ENCODE data around the gene ZC3H7A. TPM values are rescaled to one million over a fixed set of nuclear protein-coding genes. Genes with fewer than 3 reads are reported as not detected.

ZC3H7A gene
- total RNA-seq (2012; rRNA removed) (22.2 and 33.3 TPM in 2 replicates), polyA plus RNA-seq (2012; rRNA removed) (48.3 and 53.9 TPM in 2 replicates), Bru-seq, nascent RNA (percentile 92 among the genes with signal in this experiment), BruChase-seq, experiment 1, labeled RNA remaining after a 6-hour chase (percentile 92 among the genes with signal in this experiment), BruChase-seq, experiment 2, labeled RNA remaining after a 2-hour chase (percentile 90 among the genes with signal in this experiment)
- polyA plus RNA-seq (2012; cell fraction: cytosol; rRNA removed): 11.5 and 30.5 TPM in 2 replicates
- 11.4 and 92.1 TPM in 2 replicates for polyA plus RNA-seq (2012; cell fraction: nucleus; rRNA removed; ENCODE audit: low replicate concordance)
- long read RNA-seq, transcript ZC3H7A-201 (23 exons, 3,825 nt): major isoform, 34 of 69 reads
- long read RNA-seq, partial matches to known transcripts: 20 of 69 reads
- long read RNA-seq, other reads (novel, unspliced or antisense): 15 of 69 reads

GRCh38 chr16:11797166-11797956 is at the start of gene ZC3H7A:
Gene ZC3H7A (minus strand): TSS chr16:11797258. CDS start chr16:11782354, 14,904 bp downstream.
- peaks cover 3% of the 10 kb centered on the region for H3K36me3 ChIP-seq (ENCODE audit: control insufficient read depth, insufficient read depth, low read length)
- H3K14ac ChIP-seq (replicated peaks; ENCODE audit: low read depth, low read length): peak within 1 kb of the TSS; percentile 96
- CTCF ChIA-PET: interaction anchor here (0.6 to 1.6 kb wide), 12 partner anchors 10 to 258 kb away, joined by 3 to 12 read pairs (median 5); no protein-coding TSS in a partner anchor
- H3K4me2 ChIP-seq (ENCODE audit: low read depth, low read length): peak within 1 kb of the TSS; percentile 94
- peaks cover 20 to 79% of the 10 kb centered on the region in 2 experiments for H3K79me1 ChIP-seq (ENCODE audit: low read depth in 1 of 2, low read length in 2 of 2)
- H3K56ac ChIP-seq (ENCODE audit: extremely low read depth, insufficient read depth, low read length): peak within 1 kb of the TSS; percentile 83
- in situ Hi-C loops (cut with MboI; ENCODE audit: low sequenced_read_pairs): no loop called here
- H4K8ac ChIP-seq (ENCODE audit: low read depth in 2 of 2, low read length in 2 of 2): peak within 1 kb of the TSS; percentile 93 to 96
- peak within 1 kb of the TSS; percentile 87 for H2AK5ac ChIP-seq (ENCODE audit: low read depth, low read length)
- H3K4ac ChIP-seq (ENCODE audit: low read depth, low read length): peak within 1 kb of the TSS; percentile 95
- peak; percentile 97 for DNase-seq
- no peaks in the 10 kb centered on the region for H3K9me3 ChIP-seq (ENCODE audit: control insufficient read depth, insufficient read depth, low read length)
- H4K5ac ChIP-seq (ENCODE audit: low read depth, low read length): peak within 1 kb of the TSS; percentile 81
- BruUV-seq (replicated peaks): TSS peak; percentile 67
- ATAC-seq (ENCODE audit: low read depth): peak; percentile 95
- peak within 1 kb of the TSS; percentile 83 for H2BK5ac ChIP-seq (ENCODE audit: low read depth, low read length, poor library complexity, severe bottlenecking)
- peak within 1 kb of the TSS; percentile 73 for H3K4me3 ChIP-seq (ENCODE audit: insufficient read depth, low read depth, low read length)
- peaks cover 27% of the 10 kb centered on the region for H3K4me1 ChIP-seq (ENCODE audit: control insufficient read depth, insufficient read depth, low read length)
- intact Hi-C loops (cut with micrococcal nuclease): no loop called here
- H4K20me1 ChIP-seq (ENCODE audit: insufficient read depth, low read length): peaks cover 37% of the 10 kb centered on the region
- H4K91ac ChIP-seq (ENCODE audit: insufficient read depth, low read depth, low read length): peak within 1 kb of the TSS; percentile 89
- peaks cover 25% of the 10 kb centered on the region for H3K9me1 ChIP-seq (ENCODE audit: insufficient read depth, low read length)
- H2BK20ac ChIP-seq (ENCODE audit: low read depth, low read length): no peak within 1 kb of the TSS
- peak within 1 kb of the TSS; percentile 95 for H3K27ac ChIP-seq (ENCODE audit: insufficient read depth, low read length)
- peak within 1 kb of the TSS; percentile 98 for H2AK9ac ChIP-seq (replicated peaks; ENCODE audit: low read depth, low read length, poor library complexity)
- H3K23ac ChIP-seq (ENCODE audit: low read depth, low read length): peak within 1 kb of the TSS; percentile 95
- peak within 1 kb of the TSS; percentile 70 for H2BK120ac ChIP-seq (ENCODE audit: low read depth, low read length)
- no peaks in the 10 kb centered on the region for H3K27me3 ChIP-seq (ENCODE audit: control insufficient read depth, insufficient read depth, low read length)
- peak within 1 kb of the TSS; percentile 71 for H3K18ac ChIP-seq (ENCODE audit: low read depth, low read length)
- H2AFZ ChIP-seq (replicated peaks; ENCODE audit: low read length, poor library complexity): peak within 1 kb of the TSS; percentile 90
- peak within 1 kb of the TSS; percentile 98 for H3K9ac ChIP-seq (ENCODE audit: low read depth, low read length)
- dilution Hi-C loops (cut with HindIII; ENCODE audit: low sequenced_read_pairs, unreplicated experiment): no loop called here
- 0% methylated on average over 37 of the region's 80 CpGs; no CpG with 5 or more reads in 1 of the 2 experiments for WGBS, 2 experiments (ENCODE audit: extremely low coverage in 2 of 2, insufficient read length in 1 of 2)
- POLR2A ChIA-PET (ENCODE audit: unreplicated experiment): interaction anchor here (1.0 to 1.1 kb wide), 2 partner anchors 61 to 210 kb away, joined by 3 to 5 read pairs; no protein-coding TSS in a partner anchor
- H2BK15ac ChIP-seq (ENCODE audit: low read depth, low read length): peak within 1 kb of the TSS; percentile 46; the same call in 2 of the 3 replicates
- TF ChIP-seq, protein P1, sequence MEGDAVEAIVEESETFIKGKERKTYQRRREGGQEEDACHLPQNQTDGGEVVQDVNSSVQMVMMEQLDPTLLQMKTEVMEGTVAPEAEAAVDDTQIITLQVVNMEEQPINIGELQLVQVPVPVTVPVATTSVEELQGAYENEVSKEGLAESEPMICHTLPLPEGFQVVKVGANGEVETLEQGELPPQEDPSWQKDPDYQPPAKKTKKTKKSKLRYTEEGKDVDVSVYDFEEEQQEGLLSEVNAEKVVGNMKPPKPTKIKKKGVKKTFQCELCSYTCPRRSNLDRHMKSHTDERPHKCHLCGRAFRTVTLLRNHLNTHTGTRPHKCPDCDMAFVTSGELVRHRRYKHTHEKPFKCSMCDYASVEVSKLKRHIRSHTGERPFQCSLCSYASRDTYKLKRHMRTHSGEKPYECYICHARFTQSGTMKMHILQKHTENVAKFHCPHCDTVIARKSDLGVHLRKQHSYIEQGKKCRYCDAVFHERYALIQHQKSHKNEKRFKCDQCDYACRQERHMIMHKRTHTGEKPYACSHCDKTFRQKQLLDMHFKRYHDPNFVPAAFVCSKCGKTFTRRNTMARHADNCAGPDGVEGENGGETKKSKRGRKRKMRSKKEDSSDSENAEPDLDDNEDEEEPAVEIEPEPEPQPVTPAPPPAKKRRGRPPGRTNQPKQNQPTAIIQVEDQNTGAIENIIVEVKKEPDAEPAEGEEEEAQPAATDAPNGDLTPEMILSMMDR (conservative IDR thresholded peaks at IDR 0.05; ENCODE audit: low read depth, low read length): peak; percentile 83
- no peak for TF ChIP-seq CEBPB (IDR thresholded peaks at IDR 0.05; ENCODE audit: low read depth, low read length)
- no peak for TF ChIP-seq RAD21 (IDR thresholded peaks at IDR 0.05; ENCODE audit: low read length)
- no peak for TF ChIP-seq MAFK (IDR thresholded peaks at IDR 0.05; ENCODE audit: low read depth, low read length)
- TF ChIP-seq CHD1 (IDR thresholded peaks at IDR 0.05; ENCODE audit: low read depth, low read length): no peak
- TF ChIP-seq POLR2A (IDR thresholded peaks at IDR 0.05; ENCODE audit: low read depth, low read length): peak; percentile 96
- TF ChIP-seq MXI1 (IDR thresholded peaks at IDR 0.05; ENCODE audit: borderline replicate concordance, low read depth, low read length): peak; percentile 39; the same call in 1 of the 2 replicates
- no peak for TF ChIP-seq ELK1 (IDR thresholded peaks at IDR 0.05; ENCODE audit: borderline replicate concordance, low read depth, low read length)
- TF ChIP-seq FOS (IDR thresholded peaks at IDR 0.05; ENCODE audit: low read depth, low read length): no peak
- TF ChIP-seq MAZ (IDR thresholded peaks at IDR 0.05; ENCODE audit: borderline replicate concordance, low read depth, low read length): peak; percentile 80; the same call in 1 of the 2 replicates
- TF ChIP-seq NFE2L2 (IDR thresholded peaks at IDR 0.05; ENCODE audit: low read depth, low read length): no peak
- no peak for TF ChIP-seq BHLHE40 (IDR thresholded peaks at IDR 0.05; ENCODE audit: low read depth, low read length)
- TF ChIP-seq SMC3 (IDR thresholded peaks at IDR 0.05; ENCODE audit: low read depth, low read length): no peak

Data from IMR-90 (cell line).